Activated CD8-positive, alpha-beta memory T cell treated with anti-CD3 and anti-CD28 coated beads, Interleukin-2, amount 50 U/mL, for 4 hours (primary cell): ENCODE data around the gene KCMF1.

ENCODE experiments used
- DNase-seq: peaks from one replicate; pipeline ENCODE4 v3.0.0-alpha.2; 2020

KCMF1 gene

GRCh38 chr2:84970868-84971509 lies at the start of gene KCMF1:
KCMF1 (plus strand) TSS chr2:84971161; CDS start chr2:84971452, 291 bp downstream.
- peak; percentile 77 for DNase-seq

DNA sequence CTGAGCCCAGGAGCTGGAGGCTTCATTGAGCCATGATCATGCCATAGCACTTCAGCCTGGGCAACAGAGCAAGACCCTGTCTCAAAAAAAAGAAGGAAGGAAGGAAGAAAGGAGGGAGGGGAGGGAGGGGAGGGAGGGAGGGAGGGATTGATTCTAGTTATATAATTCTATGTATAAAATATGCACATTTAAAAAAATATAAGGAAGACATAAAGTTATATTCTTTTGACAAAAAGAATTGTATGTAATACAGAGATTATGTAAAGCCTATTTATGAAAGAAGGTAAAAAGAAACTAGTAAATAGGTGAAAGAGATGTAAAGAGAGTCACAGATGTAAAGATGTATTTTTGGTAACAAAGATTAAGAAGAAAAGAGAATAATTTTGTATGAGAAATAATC lies 48.0 kb upstream of the KCMF1 start:
- no peak for DNase-seq

GRCh38 chr2:84924173-84925106 lies 46.5 kb upstream of the KCMF1 start:
- no peak for DNase-seq

GRCh38 chr2:84925336-84925723 lies 45.6 kb upstream of the KCMF1 start:
- DNase-seq, result no peak

DNA sequence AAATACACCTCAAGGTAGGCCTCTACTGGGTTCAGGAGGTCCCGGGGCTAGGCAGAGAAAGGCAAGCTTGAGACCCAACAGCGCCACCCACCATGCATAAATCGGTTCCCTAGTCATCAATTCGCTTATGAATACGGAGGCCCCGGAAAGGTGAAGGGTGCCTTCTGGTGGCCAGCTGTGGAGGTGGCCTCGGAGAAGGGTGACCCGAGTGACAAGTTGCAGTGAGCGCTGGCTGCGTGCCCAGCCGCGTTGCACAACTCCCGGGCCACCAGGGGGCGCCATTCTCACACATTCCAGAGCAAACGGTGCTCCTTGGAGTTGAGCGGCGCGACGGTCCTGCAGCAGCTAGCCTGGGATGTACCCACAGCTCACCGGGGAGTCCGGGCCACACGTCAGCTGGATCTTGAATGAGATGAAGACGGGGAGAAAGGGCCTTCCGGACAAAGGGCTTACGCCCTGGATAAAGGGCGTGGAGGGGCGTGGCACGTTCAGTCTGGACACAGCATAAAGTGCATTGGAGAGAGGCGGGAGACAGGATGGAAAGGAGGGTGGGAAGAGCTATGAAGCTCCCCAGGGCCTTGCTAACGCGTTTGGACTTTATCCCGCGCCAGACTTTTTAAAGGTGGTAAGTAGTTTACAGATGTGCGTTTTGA lies 45.1 kb upstream of the KCMF1 start:
- DNase-seq, result peak; percentile 99

DNA sequence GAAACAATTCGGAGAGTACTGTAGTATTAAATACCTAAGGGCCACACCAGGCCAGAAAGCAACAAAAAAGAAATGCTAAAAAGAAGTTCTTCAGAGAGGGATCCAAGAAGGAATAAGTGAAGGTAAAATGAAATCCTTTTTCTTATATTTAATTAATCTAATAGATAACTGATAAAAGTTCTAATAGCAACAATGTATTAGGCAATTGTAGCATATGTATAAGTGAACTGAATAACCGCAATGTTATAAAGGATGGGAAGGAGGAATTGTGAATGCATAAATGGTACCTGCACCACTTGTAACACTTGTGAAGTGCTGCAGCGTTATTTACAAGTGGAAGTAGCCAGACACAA lies 43.7 kb upstream of the KCMF1 start:
- DNase-seq, result no peak

- DNase-seq, result no peak
Observed at GRCh38 chr2:84931384-84931821, 39.6 kb upstream of the KCMF1 start.

- DNase-seq, result peak; percentile 52
Observed at GRCh38 chr2:84938194-84938879, 32.6 kb upstream of the KCMF1 start.

GRCh38 chr2:84939426-84940087 lies 31.4 kb upstream of the KCMF1 start:
- peak; percentile 64 for DNase-seq

DNA sequence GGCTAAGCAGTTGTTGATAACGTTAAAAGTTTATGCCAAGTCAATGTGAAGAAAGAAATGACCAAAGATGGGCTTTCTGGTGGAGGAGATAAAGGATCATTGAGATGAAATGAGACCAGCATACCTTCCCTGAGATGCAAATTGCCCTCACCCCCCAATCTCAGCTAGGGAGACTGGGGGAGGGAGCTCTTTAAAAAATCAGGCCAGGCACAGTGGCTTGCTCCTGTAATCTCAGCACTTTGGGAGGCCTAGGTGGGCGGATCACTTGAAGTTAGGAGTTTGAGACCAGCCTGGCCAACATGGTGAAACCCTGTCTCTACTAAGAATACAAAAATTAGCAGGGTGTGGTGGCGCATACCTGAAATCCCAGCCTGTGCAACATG lies 30.9 kb upstream of the KCMF1 start:
- DNase-seq, result no peak

GRCh38 chr2:84940831-84941412 lies 30.0 kb upstream of the KCMF1 start:
- no peak for DNase-seq

- no peak for DNase-seq
Observed at GRCh38 chr2:84942166-84942565, 28.8 kb upstream of the KCMF1 start.

GRCh38 chr2:84942964-84943421 lies 28.0 kb upstream of the KCMF1 start:
- no peak for DNase-seq

DNA sequence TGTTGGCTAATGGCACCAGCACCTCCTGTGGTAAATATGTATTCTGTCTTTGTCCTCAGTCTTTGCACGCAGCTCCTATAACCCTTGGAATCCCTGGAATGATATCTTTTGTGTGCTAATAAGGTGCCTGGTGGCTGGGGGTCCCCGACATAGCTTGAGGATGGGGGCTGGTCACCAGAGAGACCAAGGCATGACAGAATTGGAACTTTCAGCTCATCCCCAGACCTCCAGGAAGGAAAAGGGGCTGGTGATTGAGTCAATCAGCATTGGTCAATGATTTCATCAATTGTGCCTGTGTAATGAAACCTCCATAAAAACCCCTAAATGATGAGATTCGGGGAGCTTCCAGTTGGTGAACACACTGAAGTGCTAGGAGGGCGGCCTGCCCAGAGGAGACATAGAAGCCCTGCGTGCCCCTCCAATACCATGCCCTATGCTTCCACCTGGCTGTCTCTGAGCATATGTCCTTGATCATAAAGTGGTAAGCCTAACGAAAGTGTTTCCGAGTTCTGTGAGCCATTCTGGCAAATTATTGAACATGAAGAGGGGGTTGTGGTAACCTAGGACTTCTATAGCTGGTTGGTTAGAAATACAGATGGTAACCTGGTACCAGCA lies 26.6 kb upstream of the KCMF1 start:
- no peak for DNase-seq

- DNase-seq, result peak; percentile 22
Observed at GRCh38 chr2:84945838-84946203, 25.1 kb upstream of the KCMF1 start.

DNA sequence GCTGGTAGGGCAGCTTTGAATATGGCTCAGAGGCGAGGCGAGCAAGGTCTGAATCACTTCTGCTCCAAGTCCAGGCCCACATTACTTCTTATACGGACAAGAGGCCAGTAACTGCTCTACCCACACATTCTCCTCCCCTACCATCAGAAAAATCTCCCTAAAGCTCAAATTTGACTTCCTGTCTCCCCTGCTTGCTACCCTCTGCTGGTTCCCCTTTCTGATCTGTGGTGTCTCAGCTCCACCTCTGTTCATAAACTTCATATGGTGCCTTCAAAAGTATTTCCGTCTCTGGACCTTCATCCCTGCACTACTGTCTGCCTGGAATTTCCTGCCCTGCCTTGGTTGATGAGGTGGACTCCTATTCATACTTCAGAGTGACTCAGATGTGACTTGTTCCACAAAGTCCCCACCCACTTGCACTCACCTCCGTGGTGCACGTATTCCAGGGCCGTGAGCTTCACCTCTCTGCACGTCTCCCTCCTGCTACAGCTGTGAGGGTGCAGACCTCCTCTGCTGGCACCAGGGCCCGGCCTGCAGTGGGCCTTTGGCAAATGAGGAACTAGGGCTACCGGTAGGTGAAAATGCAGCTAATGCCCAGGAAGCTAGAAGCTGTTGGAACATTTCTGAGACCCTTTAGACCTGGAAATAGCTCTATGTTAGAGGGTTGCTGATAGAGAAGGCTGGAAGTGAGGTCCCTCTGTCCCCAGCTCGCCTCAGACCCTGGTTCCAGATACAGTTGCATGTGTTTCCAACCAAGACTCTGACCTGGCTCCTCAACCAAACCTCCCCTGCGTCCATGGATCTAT lies 24.6 kb upstream of the KCMF1 start:
- DNase-seq, result peak; percentile 70

DNA sequence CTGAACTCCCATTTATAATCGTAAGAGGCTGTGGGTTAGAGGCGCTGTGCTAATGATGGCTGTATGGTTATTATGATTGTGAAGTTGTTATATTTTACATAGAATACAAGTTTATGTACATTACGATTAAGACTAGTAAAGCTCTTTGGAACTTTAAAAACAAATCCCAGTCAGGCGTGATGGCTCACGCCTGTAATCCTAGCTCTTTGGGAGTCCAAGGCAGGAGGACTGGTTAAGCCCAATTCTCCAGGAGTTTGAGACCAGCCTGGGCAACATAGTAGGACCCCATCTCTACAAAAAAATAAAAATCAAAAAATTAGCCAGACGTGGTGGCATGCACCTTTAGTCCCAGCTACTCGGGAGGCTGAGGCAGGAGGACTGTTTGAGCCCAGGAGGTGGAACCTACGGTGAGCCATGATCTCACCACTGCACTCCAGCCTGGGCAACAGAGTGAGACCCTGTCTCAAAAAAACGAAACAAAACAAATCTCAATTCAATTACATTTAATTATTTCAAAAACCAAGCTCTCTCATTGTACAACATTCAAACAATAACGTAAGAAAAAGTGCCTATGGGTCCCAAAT lies 23.9 kb upstream of the KCMF1 start:
- DNase-seq, result no peak

- DNase-seq, result no peak
Observed at GRCh38 chr2:84953535-84953934, 17.4 kb upstream of the KCMF1 start.

DNA sequence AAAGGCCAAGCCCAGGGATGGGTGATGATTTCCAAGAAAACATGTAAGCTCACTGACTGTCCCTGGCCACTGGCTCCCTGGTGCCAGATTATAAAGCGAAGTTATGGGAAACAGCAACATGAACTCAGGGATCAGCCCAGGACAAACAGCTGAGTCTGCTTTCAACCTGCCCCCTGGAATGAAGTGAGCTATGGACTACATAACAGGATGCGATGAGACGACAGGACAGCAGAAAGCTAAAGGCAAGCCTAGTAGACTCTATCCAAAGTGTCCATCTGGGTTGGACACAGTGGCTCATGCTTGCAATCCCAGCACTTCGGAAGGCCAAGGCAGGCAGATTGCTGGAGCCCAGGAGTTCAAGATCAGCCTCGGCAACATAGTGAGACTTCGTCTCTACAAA lies 16.6 kb upstream of the KCMF1 start:
- DNase-seq, result no peak
